ENCODE measurements around the gene CHAT.

CHAT gene

DNA sequence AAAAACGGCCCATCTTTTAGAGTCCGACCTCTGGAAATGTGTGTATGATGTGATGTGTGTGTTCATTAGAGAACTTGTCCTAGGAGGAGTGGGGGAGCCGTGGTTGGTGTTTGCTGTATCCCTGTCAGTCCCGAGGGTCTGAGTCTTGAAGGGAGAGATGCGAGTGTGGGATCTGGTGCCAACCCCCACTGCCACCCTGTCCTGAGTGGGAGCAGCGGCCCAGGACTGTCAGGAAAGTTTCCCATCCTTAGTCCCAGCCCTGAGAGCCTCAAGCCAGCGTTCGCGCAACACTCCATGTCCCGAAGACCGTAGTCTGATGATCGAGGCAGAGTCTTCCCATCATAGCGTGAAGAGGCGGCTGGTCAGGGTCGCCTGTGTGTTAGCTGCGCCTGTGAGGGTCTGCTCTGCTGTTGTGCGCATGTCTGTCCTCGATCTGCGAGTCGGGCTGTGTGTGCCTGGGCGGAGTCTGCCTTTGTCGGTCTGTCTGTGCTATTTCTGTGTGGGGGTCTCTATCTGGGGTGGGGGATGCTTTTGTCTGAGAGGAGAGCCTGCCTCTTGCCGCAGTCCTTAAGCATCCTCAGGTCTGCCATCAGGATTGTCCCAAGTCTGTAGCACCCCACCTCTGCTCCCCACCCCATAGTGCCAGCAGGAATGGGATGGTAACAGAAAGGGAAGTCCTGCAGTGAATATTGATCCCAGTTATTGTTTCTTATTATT lies 514 bp upstream of the CHAT start:
- Histone ChIP-seq H3K36me3 (replicated peaks; ENCODE audit: insufficient read depth, low read length) (no peaks in the 10 kb centered on the region), H3K9me3 (replicated peaks; ENCODE audit: insufficient read depth, low read length) (no peaks in the 10 kb centered on the region), H3K9me2 (replicated peaks; ENCODE audit: insufficient read depth, low read length) (no peaks in the 10 kb centered on the region), H3K79me2 (ENCODE audit: low read length) (no peaks in the 10 kb centered on the region), H3K27ac (ENCODE audit: low read length) (no peak overlapping the region), H3K4me1 (ENCODE audit: low read length) (no peaks in the 10 kb centered on the region), H3K4me2 (ENCODE audit: low read depth, low read length) (no peak overlapping the region), H3K4me3 (ENCODE audit: low read length) (no peak overlapping the region), H3K27me3 (replicated peaks; ENCODE audit: insufficient read depth, low read length) (peaks cover 18% of the 10 kb centered on the region), H3K9ac (ENCODE audit: low read length) (no peak overlapping the region), H3F3A (ENCODE audit: insufficient read depth, low read length) (no peaks in the 10 kb centered on the region), H2AFZ (ENCODE audit: low read length) (no peak overlapping the region), H4K20me1 (ENCODE audit: insufficient read depth, low read length) (no peaks in the 10 kb centered on the region)
- TF ChIP-seq EZH2 (optimal IDR thresholded peaks at IDR 0.05; ENCODE audit: low read depth, low read length): no peak
- TF ChIP-seq EZH2phosphoT487 (IDR thresholded peaks at IDR 0.05; ENCODE audit: low read length): no peak
- no peak for TF ChIP-seq CTCF (IDR thresholded peaks at IDR 0.05; ENCODE audit: low read length)
- no peak for DNase-seq

- Histone ChIP-seq H3K4me1 (ENCODE audit: low read length) (no peaks in the 10 kb centered on the region), H3K9ac (ENCODE audit: low read length) (no peak overlapping the region), H3K27me3 (replicated peaks; ENCODE audit: insufficient read depth, low read length) (peaks cover 28% of the 10 kb centered on the region), H3K4me3 (ENCODE audit: low read length) (no peak overlapping the region), H3K27ac (ENCODE audit: low read length) (no peak overlapping the region), H3K79me2 (ENCODE audit: low read length) (no peaks in the 10 kb centered on the region), H3K9me3 (replicated peaks; ENCODE audit: insufficient read depth, low read length) (no peaks in the 10 kb centered on the region), H3K9me2 (replicated peaks; ENCODE audit: insufficient read depth, low read length) (no peaks in the 10 kb centered on the region), H3F3A (ENCODE audit: insufficient read depth, low read length) (no peaks in the 10 kb centered on the region), H3K4me2 (ENCODE audit: low read depth, low read length) (no peak overlapping the region), H3K36me3 (replicated peaks; ENCODE audit: insufficient read depth, low read length) (no peaks in the 10 kb centered on the region), H2AFZ (ENCODE audit: low read length) (no peak overlapping the region), H4K20me1 (ENCODE audit: insufficient read depth, low read length) (no peaks in the 10 kb centered on the region)
- TF ChIP-seq EZH2 (optimal IDR thresholded peaks at IDR 0.05; ENCODE audit: low read depth, low read length) (no peak), EZH2phosphoT487 (IDR thresholded peaks at IDR 0.05; ENCODE audit: low read length) (no peak), CTCF (IDR thresholded peaks at IDR 0.05; ENCODE audit: low read length) (no peak)
- DNase-seq: no peak
Measured at GRCh38 chr10:49614242-49615198, 683 bp downstream of the CHAT start.

- Histone ChIP-seq H3K36me3 (replicated peaks; ENCODE audit: insufficient read depth, low read length) (no peaks in the 10 kb centered on the region), H3K4me3 (ENCODE audit: low read length) (no peak overlapping the region), H3K9me2 (replicated peaks; ENCODE audit: insufficient read depth, low read length) (no peaks in the 10 kb centered on the region), H3K27ac (ENCODE audit: low read length) (no peak overlapping the region), H2AFZ (ENCODE audit: low read length) (no peak overlapping the region), H3K4me1 (ENCODE audit: low read length) (no peaks in the 10 kb centered on the region), H3K4me2 (ENCODE audit: low read depth, low read length) (no peak overlapping the region), H3K9me3 (replicated peaks; ENCODE audit: insufficient read depth, low read length) (no peaks in the 10 kb centered on the region), H3K27me3 (replicated peaks; ENCODE audit: insufficient read depth, low read length) (peaks cover 35% of the 10 kb centered on the region), H3K9ac (ENCODE audit: low read length) (no peak overlapping the region), H4K20me1 (ENCODE audit: insufficient read depth, low read length) (no peaks in the 10 kb centered on the region), H3K79me2 (ENCODE audit: low read length) (no peaks in the 10 kb centered on the region), H3F3A (ENCODE audit: insufficient read depth, low read length) (no peaks in the 10 kb centered on the region)
- TF ChIP-seq EZH2phosphoT487 (IDR thresholded peaks at IDR 0.05; ENCODE audit: low read length) (no peak), CTCF (IDR thresholded peaks at IDR 0.05; ENCODE audit: low read length) (no peak), EZH2 (optimal IDR thresholded peaks at IDR 0.05; ENCODE audit: low read depth, low read length) (no peak)
- no peak for DNase-seq
Measured at GRCh38 chr10:49615213-49615612, 1.4 kb downstream of the CHAT start.
